ENCODE data around the gene GPC6.

Gene GPC6

DNA sequence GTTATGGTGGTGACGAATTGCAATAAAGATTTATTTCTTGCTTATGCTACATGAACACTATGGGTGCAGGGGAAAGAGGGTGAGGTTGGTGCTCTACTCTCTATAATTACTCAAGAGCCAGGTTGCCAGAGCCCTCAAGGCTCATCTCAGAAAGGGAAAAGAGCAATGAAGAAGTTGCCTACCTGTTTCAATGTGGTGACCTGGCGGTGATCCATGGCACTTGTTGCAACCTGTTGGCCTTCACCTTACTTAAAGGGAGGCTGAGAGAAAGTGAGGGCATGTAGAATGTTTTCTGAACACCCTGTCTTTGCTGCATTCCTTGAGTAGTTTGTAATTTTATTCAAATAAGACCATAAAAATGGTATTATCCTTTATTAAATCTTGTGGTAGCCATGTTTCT, 394.4 kb downstream of the GPC6 start:
- no peak overlapping the region for H3K4me3 ChIP-seq (ENCODE audit: low read depth, low read length)
- TF ChIP-seq, protein P1, sequence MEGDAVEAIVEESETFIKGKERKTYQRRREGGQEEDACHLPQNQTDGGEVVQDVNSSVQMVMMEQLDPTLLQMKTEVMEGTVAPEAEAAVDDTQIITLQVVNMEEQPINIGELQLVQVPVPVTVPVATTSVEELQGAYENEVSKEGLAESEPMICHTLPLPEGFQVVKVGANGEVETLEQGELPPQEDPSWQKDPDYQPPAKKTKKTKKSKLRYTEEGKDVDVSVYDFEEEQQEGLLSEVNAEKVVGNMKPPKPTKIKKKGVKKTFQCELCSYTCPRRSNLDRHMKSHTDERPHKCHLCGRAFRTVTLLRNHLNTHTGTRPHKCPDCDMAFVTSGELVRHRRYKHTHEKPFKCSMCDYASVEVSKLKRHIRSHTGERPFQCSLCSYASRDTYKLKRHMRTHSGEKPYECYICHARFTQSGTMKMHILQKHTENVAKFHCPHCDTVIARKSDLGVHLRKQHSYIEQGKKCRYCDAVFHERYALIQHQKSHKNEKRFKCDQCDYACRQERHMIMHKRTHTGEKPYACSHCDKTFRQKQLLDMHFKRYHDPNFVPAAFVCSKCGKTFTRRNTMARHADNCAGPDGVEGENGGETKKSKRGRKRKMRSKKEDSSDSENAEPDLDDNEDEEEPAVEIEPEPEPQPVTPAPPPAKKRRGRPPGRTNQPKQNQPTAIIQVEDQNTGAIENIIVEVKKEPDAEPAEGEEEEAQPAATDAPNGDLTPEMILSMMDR (IDR thresholded peaks at IDR 0.05; ENCODE audit: borderline replicate concordance, insufficient read depth, low read depth, low read length), result no peak

DNA sequence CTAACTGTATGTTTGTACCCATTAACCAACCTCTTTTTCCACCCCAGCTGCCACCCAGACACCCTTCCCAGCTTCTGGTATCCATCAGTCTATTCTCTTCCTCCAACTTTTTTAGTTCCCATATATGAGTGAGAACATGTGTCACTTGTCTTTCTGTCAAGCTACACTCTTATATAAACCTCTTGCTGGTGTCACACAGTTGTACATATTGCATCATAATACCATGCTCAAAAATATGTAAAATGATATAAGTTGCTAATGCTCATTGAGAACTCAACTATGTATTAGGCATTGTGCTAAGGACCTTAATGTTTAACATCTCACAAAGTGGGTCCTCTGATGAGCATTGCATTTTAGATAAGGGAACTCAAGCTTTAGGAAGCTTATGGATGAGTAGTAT, 395.4 kb downstream of the GPC6 start:
- no peak overlapping the region for H3K4me3 ChIP-seq (ENCODE audit: low read depth, low read length)
- TF ChIP-seq, protein P1 (IDR thresholded peaks at IDR 0.05; ENCODE audit: borderline replicate concordance, insufficient read depth, low read depth, low read length), result no peak

DNA sequence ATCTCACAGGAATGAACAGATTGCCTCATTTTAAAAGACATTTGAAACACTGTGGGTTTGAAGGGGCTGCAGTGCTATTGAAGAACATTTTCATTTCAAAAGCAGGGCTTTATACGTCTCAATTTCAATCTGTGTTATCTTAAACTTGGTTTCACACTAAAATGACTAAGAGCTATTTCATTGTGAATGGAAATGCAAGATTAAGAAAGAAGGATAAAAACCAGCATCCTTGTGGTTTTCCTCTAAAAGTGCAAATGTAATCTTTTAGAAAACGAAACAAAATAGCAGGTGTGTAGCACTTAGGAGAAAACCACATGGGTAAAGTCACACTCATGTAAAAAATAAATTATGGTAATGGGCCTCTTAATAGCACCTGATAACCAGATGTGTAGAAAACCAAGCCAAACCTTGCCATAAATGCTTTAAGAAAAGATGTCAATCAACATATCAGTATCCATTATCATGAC, 397.7 kb downstream of the GPC6 start:
- TF ChIP-seq, protein P1 (IDR thresholded peaks at IDR 0.05; ENCODE audit: borderline replicate concordance, insufficient read depth, low read depth, low read length), result no peak
- no peak overlapping the region for H3K4me3 ChIP-seq (ENCODE audit: low read depth, low read length)

DNA sequence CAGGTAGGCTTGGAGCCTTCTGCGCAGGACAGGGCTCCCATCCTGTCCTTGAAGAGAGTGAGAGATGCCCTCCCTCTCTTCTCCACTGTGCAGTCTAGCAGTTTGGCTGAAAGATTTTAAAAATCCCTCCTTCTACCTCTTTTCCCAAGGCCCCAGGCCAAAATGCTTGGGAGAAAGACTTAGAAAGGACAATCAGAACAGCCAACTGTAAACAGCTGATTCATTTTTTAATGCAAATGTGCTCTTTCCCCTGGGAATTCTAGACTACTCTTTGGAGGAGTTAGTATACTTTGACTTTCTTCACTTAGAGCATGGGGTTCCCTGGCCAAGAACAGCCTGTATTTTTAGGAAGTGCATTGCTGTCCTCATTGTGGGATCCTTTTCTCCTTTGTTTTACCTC, 398.9 kb downstream of the GPC6 start:
- H3K4me3 ChIP-seq (ENCODE audit: low read depth, low read length), result no peak overlapping the region
- TF ChIP-seq, protein P1 (IDR thresholded peaks at IDR 0.05; ENCODE audit: borderline replicate concordance, insufficient read depth, low read depth, low read length), result no peak

DNA sequence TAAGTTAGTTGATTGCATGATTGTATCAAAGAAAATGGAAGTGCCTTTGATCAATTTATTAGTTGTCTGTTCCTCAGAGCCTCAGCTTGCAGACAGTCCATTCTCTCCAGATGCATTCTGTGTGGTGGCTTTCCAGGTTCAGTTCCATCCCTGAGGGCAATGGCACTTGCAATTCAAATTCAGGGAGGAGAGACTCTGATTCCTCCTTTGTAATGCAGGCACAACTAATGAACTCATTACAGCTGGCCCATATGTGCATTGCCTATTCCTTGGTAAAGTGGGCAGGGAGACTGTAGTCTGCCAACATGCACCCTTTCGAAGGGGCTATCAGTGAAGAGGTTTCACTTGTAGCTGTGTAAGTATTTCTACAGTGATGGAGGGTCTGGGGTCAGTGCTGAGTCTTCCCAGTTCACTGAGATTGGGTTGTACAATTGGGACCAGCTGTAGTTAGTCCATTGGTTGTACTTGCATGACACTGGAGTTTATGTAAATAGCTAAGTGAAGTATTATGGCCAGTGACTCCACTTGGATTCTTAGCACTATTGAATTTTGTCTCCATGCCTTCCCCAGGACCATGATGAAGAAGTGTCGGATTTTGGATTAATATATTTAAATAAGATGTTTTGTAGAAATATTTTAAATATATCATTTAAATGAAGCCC, 401.7 kb downstream of the GPC6 start:
- H3K4me3 ChIP-seq (ENCODE audit: low read depth, low read length), result no peak overlapping the region
- TF ChIP-seq, protein P1 (IDR thresholded peaks at IDR 0.05; ENCODE audit: borderline replicate concordance, insufficient read depth, low read depth, low read length), result no peak

DNA sequence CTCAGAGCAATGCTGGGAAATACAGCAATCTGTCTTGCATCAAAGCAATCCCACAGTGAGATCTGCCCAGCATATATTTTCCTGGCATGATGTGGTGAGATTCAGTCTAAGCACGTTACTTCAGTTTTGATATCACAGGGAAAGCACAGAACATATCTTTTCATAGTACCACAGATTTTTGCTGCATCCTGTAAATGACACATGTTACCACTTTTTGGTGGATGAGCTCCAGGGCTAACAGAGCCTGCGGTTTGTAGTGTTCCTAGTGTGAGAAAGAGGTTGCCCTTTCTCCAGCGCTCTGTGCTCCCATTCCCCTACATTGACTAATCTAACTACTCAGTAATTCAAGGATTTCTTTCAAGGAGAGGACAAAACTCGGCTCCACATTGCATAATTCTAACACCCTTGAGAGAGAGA, 409.0 kb downstream of the GPC6 start:
- TF ChIP-seq, protein P1 (IDR thresholded peaks at IDR 0.05; ENCODE audit: borderline replicate concordance, insufficient read depth, low read depth, low read length), result no peak
- no peak overlapping the region for H3K4me3 ChIP-seq (ENCODE audit: low read depth, low read length)

DNA sequence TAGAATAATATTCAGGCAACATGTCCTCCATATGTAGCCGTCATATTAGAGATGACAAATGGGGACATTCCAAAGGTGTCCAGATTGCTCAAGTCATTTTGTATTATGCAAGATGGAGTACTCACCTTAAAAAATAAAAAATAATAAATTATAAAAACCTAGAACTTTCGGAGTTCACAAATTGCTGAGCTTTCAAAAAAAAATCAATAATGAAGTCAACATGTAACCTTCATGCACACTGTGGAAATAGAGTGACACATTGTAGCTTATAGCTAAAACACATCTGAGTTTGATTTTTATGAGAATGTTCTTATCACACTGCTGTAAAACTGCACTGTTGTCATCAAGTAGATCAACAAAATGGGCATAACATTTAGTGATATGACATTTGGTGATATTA, 411.2 kb downstream of the GPC6 start:
- H3K4me3 ChIP-seq (ENCODE audit: low read depth, low read length), result no peak overlapping the region
- TF ChIP-seq, protein P1 (IDR thresholded peaks at IDR 0.05; ENCODE audit: borderline replicate concordance, insufficient read depth, low read depth, low read length), result no peak

Data from GM12875 (cell line).